HL-60 (cell line): ENCODE data around the gene COBL.

ENCODE experiments used
- POLR2AphosphoS5 ChIP-seq: IDR thresholded peaks from 2 replicates; pipeline ENCODE4 v1.6.1; 2012; ENCODE audit warnings: low read depth
- TF ChIP-seq, protein P1 (sequence below): IDR thresholded peaks from one replicate; pipeline ENCODE4 v1.5.1; 2011; ENCODE audit warnings: low read length, control low read depth, inconsistent platforms; ENCODE audit not compliant: insufficient read depth

- TF ChIP-seq POLR2AphosphoS5 = no peak
- TF ChIP-seq, protein P1, sequence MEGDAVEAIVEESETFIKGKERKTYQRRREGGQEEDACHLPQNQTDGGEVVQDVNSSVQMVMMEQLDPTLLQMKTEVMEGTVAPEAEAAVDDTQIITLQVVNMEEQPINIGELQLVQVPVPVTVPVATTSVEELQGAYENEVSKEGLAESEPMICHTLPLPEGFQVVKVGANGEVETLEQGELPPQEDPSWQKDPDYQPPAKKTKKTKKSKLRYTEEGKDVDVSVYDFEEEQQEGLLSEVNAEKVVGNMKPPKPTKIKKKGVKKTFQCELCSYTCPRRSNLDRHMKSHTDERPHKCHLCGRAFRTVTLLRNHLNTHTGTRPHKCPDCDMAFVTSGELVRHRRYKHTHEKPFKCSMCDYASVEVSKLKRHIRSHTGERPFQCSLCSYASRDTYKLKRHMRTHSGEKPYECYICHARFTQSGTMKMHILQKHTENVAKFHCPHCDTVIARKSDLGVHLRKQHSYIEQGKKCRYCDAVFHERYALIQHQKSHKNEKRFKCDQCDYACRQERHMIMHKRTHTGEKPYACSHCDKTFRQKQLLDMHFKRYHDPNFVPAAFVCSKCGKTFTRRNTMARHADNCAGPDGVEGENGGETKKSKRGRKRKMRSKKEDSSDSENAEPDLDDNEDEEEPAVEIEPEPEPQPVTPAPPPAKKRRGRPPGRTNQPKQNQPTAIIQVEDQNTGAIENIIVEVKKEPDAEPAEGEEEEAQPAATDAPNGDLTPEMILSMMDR = no peak
Measured at GRCh38 chr7:51043461-51043860, 273.1 kb downstream of the COBL start.
